Stomach (tissue), 9 donors: ENCODE measurements around the gene RFX2. TPM values are rescaled to one million over a fixed set of nuclear protein-coding genes. Genes with fewer than 3 reads are reported as not detected.

Experiments used
- DNase-seq, 2 donors: peaks; one replicate each; pipeline versions ENCODE4 v3.0.0 to v3.0.0-alpha.2; 2013 to 2019
- H3K27ac ChIP-seq, 5 donors: fragments of 200-600 bp in 4 of 5; sonication (generic) in 4 of 5; one replicate each; pipeline ENCODE4 v1.5.1; 2013 to 2019; ENCODE audit warnings: mild to moderate bottlenecking in 1 of 5, moderate library complexity in 1 of 5
- H3K27me3 ChIP-seq, 3 donors: fragments of 200-600 bp; sonication (generic); one replicate each; pipeline ENCODE4 v1.5.1; 2017 to 2019; ENCODE audit warnings: mixed run types in 1 of 3
- H3K36me3 ChIP-seq, 4 donors: fragments of 200-600 bp; sonication (generic); 1 replicate in 3 of 4; 2 replicates in 1 of 4; pipeline ENCODE4 v1.5.1; 2016 to 2019
- H3K4me1 ChIP-seq, 4 donors: fragments of 200-600 bp; sonication (generic); one replicate each; pipeline ENCODE4 v1.5.1; 2016 to 2019
- H3K4me3 ChIP-seq, 4 donors: fragments of 200-600 bp; sonication (generic) in 3 of 4; one replicate each; pipeline ENCODE4 v1.5.1; 2016 to 2019; ENCODE audit warnings: mild to moderate bottlenecking in 1 of 4
- H3K9me3 ChIP-seq, 4 donors: fragments of 200-600 bp; sonication (generic); one replicate each; pipeline ENCODE4 v1.5.1; 2016 to 2019
- CTCF ChIP-seq, 7 experiments: fragments of 450-650 bp in 4 of 7; fragments of 200-600 bp in 3 of 7; sonication (generic) in 3 of 7; IDR thresholded peaks; one replicate each; pipeline ENCODE4 v1.5.1; 2016 to 2019; ENCODE audit warnings: antibody characterized with exemption in 7 of 7, control low read depth in 2 of 7, mild to moderate bottlenecking in 1 of 7
- EP300 ChIP-seq: sonication (generic); formaldehyde crosslinking; IDR thresholded peaks from one replicate; pipeline ENCODE4 v1.6.1; 2017; ENCODE audit warnings: antibody characterized with exemption
- POLR2A ChIP-seq, 4 donors: fragments of 450-650 bp; IDR thresholded peaks; one replicate each; pipeline ENCODE4 v1.6.1; 2016; ENCODE audit warnings: antibody characterized with exemption in 4 of 4, control low read depth in 2 of 4, mild to moderate bottlenecking in 1 of 4, moderate library complexity in 1 of 4
- POLR2AphosphoS5 ChIP-seq, 3 donors: sonication (generic); formaldehyde crosslinking; IDR thresholded peaks; one replicate each; pipeline ENCODE4 v1.6.1; 2016; ENCODE audit warnings: antibody characterized with exemption in 3 of 3
- WGBS, 5 donors: extraction: QIAGEN DNeasy Blood & Tissue Kit in 3 of 5; methylation state at CpG; one replicate each; pipeline versions ENCODE4 v1.1.5 to v1.1.7; 2013 to 2018; 5-methylcytosine and 5-hydroxymethylcytosine counted together
- intact Hi-C: fragments of 100-400 bp; cut with DNase I; formaldehyde crosslinking; loops from one replicate; pipeline ENCODE4 v1.15.1; 2023; ENCODE audit warnings: low total_unique reads
- polyA plus RNA-seq, 3 donors: library from polyadenylated mRNA; stranded (reverse); fragments of 200-250 nt; gene quantifications; one replicate each; pipeline ENCODE4 v1.2.3, GENCODE V29; 2013
- total RNA-seq, 5 donors: library from RNA; depleted of rRNA; stranded (reverse); fragments of >200 nt; gene quantifications; one replicate each; pipeline versions ENCODE4 v1.1.0 to v1.2.3, GENCODE V29; 2014 to 2016
- donor health status: healthy with polysubstance abuse.
- donor health status: Bipolar disorder and iron deficiency.
- donor health status: healthy.

Gene RFX2
- total and polyA plus RNA-seq, 8 donors = 1.2 to 123 (median 8.0) TPM

GRCh38 chr19:5960005-5961001 lies 150.0 kb downstream of the RFX2 start:
- TF ChIP-seq EP300 (no peak), CTCF (IDR thresholded peaks at IDR 0.05) (no peak), POLR2A (IDR thresholded peaks at IDR 0.05) (no peak), POLR2AphosphoS5 (IDR thresholded peaks at IDR 0.05) (no peak)
- Histone ChIP-seq H3K9me3 (no peaks in the 10 kb centered on the region), H3K4me3 (no peak overlapping the region), H3K4me1 (peaks cover 74 to 100% (median 90%) of the 10 kb centered on the region in 4 donors), H3K36me3 (peaks cover 0 to 10% (median 3%) of the 10 kb centered on the region in 4 donors), H3K27ac (peak overlapping the region; percentile 9 to 84 (median 75)), H3K27me3 (no peaks in the 10 kb centered on the region)
- DNase-seq = peak in 1 of 2 donors; percentile 72
- 57 to 69% (median 66%) methylated on average over 15 to 18 of the region's 18 CpGs for WGBS, 5 donors
- intact Hi-C loops = no loop called here

- Histone ChIP-seq H3K36me3 (peaks cover 0 to 5% (median 2%) of the 10 kb centered on the region in 4 donors), H3K9me3 (no peaks in the 10 kb centered on the region), H3K4me1 (peaks cover 80 to 100% (median 92%) of the 10 kb centered on the region in 4 donors), H3K27me3 (no peaks in the 10 kb centered on the region), H3K4me3 (no peak overlapping the region), H3K27ac (peak overlapping the region in 4 of 5 donors; percentile 73 to 84 (median 80))
- DNase-seq = no peak
- intact Hi-C loops = no loop called here
- TF ChIP-seq CTCF (IDR thresholded peaks at IDR 0.05) (no peak), POLR2A (IDR thresholded peaks at IDR 0.05) (no peak), EP300 (no peak), POLR2AphosphoS5 (IDR thresholded peaks at IDR 0.05) (no peak)
- 75 to 81% (median 78%) methylated on average over 14 of the region's 14 CpGs for whole genome bisulfite sequencing, 5 donors
Measured at GRCh38 chr19:5959260-5960004, 150.9 kb downstream of the RFX2 start.

- H3K9me3 ChIP-seq = no peaks in the 10 kb centered on the region
- no peak overlapping the region for H3K4me3 ChIP-seq
- intact Hi-C loops = no loop called here
- TF ChIP-seq POLR2AphosphoS5 (IDR thresholded peaks at IDR 0.05) (no peak), POLR2A (IDR thresholded peaks at IDR 0.05) (no peak), CTCF (IDR thresholded peaks at IDR 0.05) (no peak), EP300 (no peak)
- H3K27ac ChIP-seq = peak overlapping the region in 3 of 5 donors; percentile 75 to 84 (median 84)
- 85 to 94% (median 90%) methylated on average over 10 of the region's 10 CpGs for WGBS, 5 donors
- H3K36me3 ChIP-seq = peaks cover 0 to 5% (median 2%) of the 10 kb centered on the region in 4 donors
- no peaks in the 10 kb centered on the region for H3K27me3 ChIP-seq
- peaks cover 80 to 100% (median 95%) of the 10 kb centered on the region in 4 donors for H3K4me1 ChIP-seq
- DNase-seq = no peak
Measured at GRCh38 chr19:5958851-5959122, 151.5 kb downstream of the RFX2 start.

GRCh38 chr19:5958074-5958850 lies 152.0 kb downstream of the RFX2 start:
- Histone ChIP-seq H3K9me3 (no peaks in the 10 kb centered on the region), H3K4me1 (peaks cover 83 to 100% (median 97%) of the 10 kb centered on the region in 4 donors), H3K27ac (peak overlapping the region in 3 of 5 donors; percentile 75 to 84 (median 84)), H3K4me3 (no peak overlapping the region), H3K27me3 (no peaks in the 10 kb centered on the region), H3K36me3 (peaks cover 0 to 5% (median 2%) of the 10 kb centered on the region in 4 donors)
- WGBS, 5 donors = 64 to 75% (median 71%) methylated on average over 15 to 21 of the region's 21 CpGs
- intact Hi-C loops = no loop called here
- TF ChIP-seq POLR2A (IDR thresholded peaks at IDR 0.05) (no peak), POLR2AphosphoS5 (IDR thresholded peaks at IDR 0.05) (no peak), EP300 (no peak), CTCF (IDR thresholded peaks at IDR 0.05) (no peak)
- DNase-seq = no peak
